ENCODE results near the gene TRIOBP. TPM values are rescaled to one million over a fixed set of nuclear protein-coding genes. Genes with fewer than 3 reads are reported as not detected.
"Not testable (repeated sequence)": the region's sequence is repeated elsewhere in the genome, so short reads cannot be mapped to it uniquely, and the experiment has no call there.

Gene TRIOBP
- polyA plus RNA-seq, 1 experiment = 73.9 TPM

DNA sequence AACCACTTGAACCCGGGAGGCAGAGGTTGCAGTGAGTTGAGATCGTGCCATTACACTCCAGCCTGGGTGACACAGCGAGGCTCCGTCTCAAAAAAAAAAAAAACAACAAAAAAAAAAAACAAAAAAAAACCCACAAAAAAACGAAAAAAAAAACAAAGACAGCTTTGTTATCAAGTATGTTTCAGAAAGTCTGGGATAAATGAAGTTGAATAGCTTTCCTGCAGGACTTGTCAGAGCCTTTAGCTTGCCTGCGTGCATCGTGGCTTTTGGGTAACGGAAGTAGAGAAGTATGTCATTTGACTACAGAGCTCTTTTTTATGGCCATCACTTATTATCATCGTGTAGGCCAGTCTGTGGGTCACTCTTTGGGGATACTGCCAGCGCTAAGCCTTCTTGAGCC, 14.6 kb downstream of the TRIOBP start:
- H3K27me3 ChIP-seq (ENCODE audit: control insufficient read depth, insufficient read depth, low read length) = no peaks in the 10 kb centered on the region
- DNase-seq (ENCODE audit: low read depth) = no peak
- TF ChIP-seq, protein P1, sequence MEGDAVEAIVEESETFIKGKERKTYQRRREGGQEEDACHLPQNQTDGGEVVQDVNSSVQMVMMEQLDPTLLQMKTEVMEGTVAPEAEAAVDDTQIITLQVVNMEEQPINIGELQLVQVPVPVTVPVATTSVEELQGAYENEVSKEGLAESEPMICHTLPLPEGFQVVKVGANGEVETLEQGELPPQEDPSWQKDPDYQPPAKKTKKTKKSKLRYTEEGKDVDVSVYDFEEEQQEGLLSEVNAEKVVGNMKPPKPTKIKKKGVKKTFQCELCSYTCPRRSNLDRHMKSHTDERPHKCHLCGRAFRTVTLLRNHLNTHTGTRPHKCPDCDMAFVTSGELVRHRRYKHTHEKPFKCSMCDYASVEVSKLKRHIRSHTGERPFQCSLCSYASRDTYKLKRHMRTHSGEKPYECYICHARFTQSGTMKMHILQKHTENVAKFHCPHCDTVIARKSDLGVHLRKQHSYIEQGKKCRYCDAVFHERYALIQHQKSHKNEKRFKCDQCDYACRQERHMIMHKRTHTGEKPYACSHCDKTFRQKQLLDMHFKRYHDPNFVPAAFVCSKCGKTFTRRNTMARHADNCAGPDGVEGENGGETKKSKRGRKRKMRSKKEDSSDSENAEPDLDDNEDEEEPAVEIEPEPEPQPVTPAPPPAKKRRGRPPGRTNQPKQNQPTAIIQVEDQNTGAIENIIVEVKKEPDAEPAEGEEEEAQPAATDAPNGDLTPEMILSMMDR (IDR thresholded peaks at IDR 0.05; ENCODE audit: insufficient read depth, low read depth, low read length) = no peak
- no peak overlapping the region for H3K4me3 ChIP-seq (ENCODE audit: low read depth, low read length)
- H3K36me3 ChIP-seq (ENCODE audit: control insufficient read depth, insufficient read depth, low read length) = no peaks in the 10 kb centered on the region
- CTCF ChIA-PET = interaction anchor here (0.9 to 1.4 kb wide), 2 partner anchors 16 to 69 kb away, joined by 3 read pairs; no protein-coding TSS in a partner anchor
- POLR2A ChIA-PET = interaction anchor here (0.6 kb wide), 1 partner anchor 77 kb away, joined by 3 read pairs; no protein-coding TSS in a partner anchor

DNA sequence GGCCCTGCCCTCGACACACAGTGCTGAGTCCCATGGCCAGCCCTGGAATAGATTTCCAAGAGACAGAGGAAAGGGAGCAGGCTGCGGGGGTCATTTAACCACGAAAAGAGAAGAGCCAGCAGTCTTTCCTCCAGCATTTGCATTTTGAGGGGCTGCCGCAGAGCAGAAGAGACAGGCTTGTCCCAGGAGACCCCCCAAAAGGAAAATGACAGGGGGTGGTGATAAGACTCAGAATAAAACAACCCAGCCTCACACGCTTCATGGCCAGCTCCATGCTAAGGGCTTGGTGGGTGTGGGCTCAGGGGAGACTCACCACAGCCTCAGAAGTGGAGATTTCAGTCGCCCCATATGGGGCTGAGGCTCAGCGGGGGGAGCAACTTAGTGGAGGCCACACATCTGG, 16.9 kb downstream of the TRIOBP start:
- Histone ChIP-seq H3K27me3 (ENCODE audit: control insufficient read depth, insufficient read depth, low read length) (no peaks in the 10 kb centered on the region), H3K4me3 (ENCODE audit: low read depth, low read length) (no peak overlapping the region), H3K36me3 (ENCODE audit: control insufficient read depth, insufficient read depth, low read length) (no peaks in the 10 kb centered on the region)
- TF ChIP-seq, protein P1 (IDR thresholded peaks at IDR 0.05; ENCODE audit: insufficient read depth, low read depth, low read length) = no peak
- no peak for DNase-seq (ENCODE audit: low read depth)
- POLR2A ChIA-PET = no interaction called here
- CTCF ChIA-PET = interaction anchor here (1.2 kb wide), 1 partner anchor 18 kb away, joined by 3 read pairs; no protein-coding TSS in a partner anchor

DNA sequence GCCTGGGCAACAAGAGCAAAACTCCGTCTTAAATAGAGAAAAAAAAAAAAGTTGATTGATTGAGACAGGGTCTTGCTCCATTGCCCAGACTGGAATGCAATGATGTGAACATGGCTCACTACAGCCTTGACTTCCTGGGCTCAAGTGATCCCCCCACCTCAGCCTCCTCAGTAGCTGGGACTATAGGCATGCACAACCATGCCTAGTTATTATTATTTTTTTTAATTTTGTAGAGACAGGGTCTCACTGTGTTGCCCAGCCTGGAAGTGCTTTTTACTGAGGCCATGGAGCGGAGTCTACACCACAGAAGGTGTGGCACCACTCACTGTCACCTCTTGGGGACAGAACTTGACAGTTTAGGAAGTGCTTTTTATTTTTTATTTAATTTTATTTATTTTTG, 17.8 kb downstream of the TRIOBP start:
- TF ChIP-seq, protein P1 (IDR thresholded peaks at IDR 0.05; ENCODE audit: insufficient read depth, low read depth, low read length) = no peak
- POLR2A ChIA-PET = no interaction called here
- H3K27me3 ChIP-seq (ENCODE audit: control insufficient read depth, insufficient read depth, low read length) = no peaks in the 10 kb centered on the region
- no peak for DNase-seq (ENCODE audit: low read depth)
- CTCF ChIA-PET = interaction anchor here (0.7 kb wide), 1 partner anchor 81 kb away, joined by 5 read pairs; no protein-coding TSS in a partner anchor
- H3K4me3 ChIP-seq (ENCODE audit: low read depth, low read length) = no peak overlapping the region
- no peaks in the 10 kb centered on the region for H3K36me3 ChIP-seq (ENCODE audit: control insufficient read depth, insufficient read depth, low read length)

DNA sequence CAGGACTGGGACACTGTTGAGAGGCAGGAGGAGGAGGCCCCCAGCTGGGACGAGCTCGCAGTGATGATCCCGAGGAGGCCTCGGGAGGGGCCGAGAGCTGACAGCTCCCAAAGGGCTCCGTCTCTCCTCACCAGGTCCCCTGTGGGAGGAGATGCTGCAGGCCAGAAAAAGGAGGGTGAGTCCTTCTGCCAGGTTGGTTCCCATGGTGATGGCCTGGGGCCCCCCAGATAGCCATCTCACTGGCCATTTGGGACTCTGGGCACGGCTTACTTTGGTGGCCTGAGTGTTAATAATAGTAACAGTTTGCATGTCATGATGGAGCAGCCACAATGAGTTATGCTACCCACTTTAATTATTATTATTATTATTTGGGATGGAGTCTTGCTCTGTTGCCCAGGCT, 18.9 kb downstream of the TRIOBP start:
- no peak for DNase-seq (ENCODE audit: low read depth)
- Histone ChIP-seq H3K4me3 (ENCODE audit: low read depth, low read length) (no peak overlapping the region), H3K36me3 (ENCODE audit: control insufficient read depth, insufficient read depth, low read length) (no peaks in the 10 kb centered on the region), H3K27me3 (ENCODE audit: control insufficient read depth, insufficient read depth, low read length) (no peaks in the 10 kb centered on the region)
- TF ChIP-seq, protein P1 (IDR thresholded peaks at IDR 0.05; ENCODE audit: insufficient read depth, low read depth, low read length) = no peak
- POLR2A ChIA-PET = no interaction called here
- CTCF ChIA-PET = no interaction called here

DNA sequence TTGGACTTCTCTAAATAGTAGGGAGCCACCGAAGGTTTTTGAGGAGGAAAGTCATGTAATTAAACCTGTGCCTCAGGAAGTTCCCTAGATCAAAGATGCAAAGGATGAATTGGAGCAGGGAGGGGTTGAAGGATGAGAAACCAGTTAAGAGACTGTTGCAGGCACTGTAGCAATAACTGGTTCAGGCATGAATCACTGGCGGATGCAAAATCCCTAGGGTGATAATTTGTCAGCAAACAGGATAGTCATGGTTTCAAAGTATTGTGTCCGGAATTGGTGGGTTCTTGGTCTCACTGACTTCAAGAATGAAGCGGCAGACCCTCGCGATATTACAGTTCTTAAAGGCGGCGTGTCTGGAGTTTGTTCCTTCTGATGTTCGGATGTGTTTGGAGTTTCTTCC, 19.9 kb downstream of the TRIOBP start:
- ChIA-PET CTCF (interaction anchor here (1.1 kb wide), 1 partner anchor 84 kb away, joined by 3 read pairs; no protein-coding TSS in a partner anchor), POLR2A (no interaction called here)
- DNase-seq (ENCODE audit: low read depth) = no peak

DNA sequence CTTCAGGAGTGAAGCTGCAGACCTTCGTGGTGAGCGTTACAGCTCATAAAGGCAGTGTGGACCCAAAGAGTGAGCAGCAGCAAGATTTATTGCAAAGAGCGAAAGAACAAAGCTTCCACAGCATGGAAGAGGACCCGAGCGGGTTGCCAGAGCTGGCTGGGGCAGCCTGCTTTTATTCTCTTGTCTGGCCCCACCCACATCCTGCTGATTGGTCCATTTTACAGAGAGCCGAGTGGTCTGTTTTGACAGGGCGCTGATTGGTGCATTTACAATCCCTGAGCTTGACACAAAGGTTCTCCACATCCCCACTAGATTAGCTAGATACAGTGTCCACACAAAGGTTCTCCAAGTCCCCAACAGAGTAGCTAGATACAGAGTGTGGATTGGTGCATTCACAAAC, 20.4 kb downstream of the TRIOBP start:
- DNase-seq (ENCODE audit: low read depth); H3K27me3 ChIP-seq (ENCODE audit: control insufficient read depth, insufficient read depth, low read length); H3K4me3 ChIP-seq (ENCODE audit: low read depth, low read length); POLR2A ChIA-PET; H3K36me3 ChIP-seq (ENCODE audit: control insufficient read depth, insufficient read depth, low read length): not testable (repeated sequence)
- CTCF ChIA-PET = interaction anchor here (1.1 kb wide), 2 partner anchors 11 to 84 kb away, joined by 3 read pairs; no protein-coding TSS in a partner anchor

More for the DNA sequence above, 19.9 kb downstream of the TRIOBP start:
- Histone ChIP-seq H3K36me3 (ENCODE audit: control insufficient read depth, insufficient read depth, low read length) (no peaks in the 10 kb centered on the region), H3K27me3 (ENCODE audit: control insufficient read depth, insufficient read depth, low read length) (no peaks in the 10 kb centered on the region), H3K4me3 (ENCODE audit: low read depth, low read length) (no peak overlapping the region)
- TF ChIP-seq, protein P1 (IDR thresholded peaks at IDR 0.05; ENCODE audit: insufficient read depth, low read depth, low read length) = no peak

DNA sequence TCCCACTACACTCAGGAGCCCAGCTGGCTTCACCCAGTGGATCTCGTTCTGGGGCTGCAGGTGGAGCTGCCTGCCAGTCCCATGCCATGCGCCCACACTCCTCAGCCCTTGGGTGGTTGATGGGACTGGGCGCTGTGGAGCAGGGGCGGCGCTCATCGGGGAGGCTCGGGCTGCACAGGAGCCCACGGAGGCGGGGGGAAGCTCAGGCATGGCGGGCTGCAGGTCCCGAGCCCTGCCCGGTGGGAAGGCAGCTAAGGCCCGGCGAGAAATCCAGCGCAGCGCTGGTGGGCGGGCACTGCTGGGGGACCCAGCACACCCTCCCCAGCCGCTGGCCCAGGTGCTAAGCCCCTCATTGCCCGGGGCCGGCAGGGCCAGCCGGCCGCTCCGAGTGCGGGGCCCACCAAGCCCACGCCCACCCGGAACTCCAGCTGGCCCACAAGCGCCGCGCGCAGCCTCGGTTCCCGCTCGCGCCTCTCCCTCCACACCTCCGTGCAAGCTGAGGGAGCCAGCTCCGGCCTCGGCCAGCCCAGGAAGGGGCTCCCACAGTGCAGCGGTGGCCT, 21.0 kb downstream of the TRIOBP start:
- H3K36me3 ChIP-seq (ENCODE audit: control insufficient read depth, insufficient read depth, low read length); POLR2A ChIA-PET: not testable (repeated sequence)
- CTCF ChIA-PET = interaction anchor here (1.1 to 1.4 kb wide), 3 partner anchors 10 to 85 kb away, joined by 3 to 5 read pairs (median 3); no protein-coding TSS in a partner anchor

More for the DNA sequence above, 21.0 kb downstream of the TRIOBP start:
- DNase-seq (ENCODE audit: low read depth); H3K27me3 ChIP-seq (ENCODE audit: control insufficient read depth, insufficient read depth, low read length); H3K4me3 ChIP-seq (ENCODE audit: low read depth, low read length): not testable (repeated sequence)

Measured in BJ (cell line).